ENCODE data around the gene RRP1B.

RRP1B gene

DNA sequence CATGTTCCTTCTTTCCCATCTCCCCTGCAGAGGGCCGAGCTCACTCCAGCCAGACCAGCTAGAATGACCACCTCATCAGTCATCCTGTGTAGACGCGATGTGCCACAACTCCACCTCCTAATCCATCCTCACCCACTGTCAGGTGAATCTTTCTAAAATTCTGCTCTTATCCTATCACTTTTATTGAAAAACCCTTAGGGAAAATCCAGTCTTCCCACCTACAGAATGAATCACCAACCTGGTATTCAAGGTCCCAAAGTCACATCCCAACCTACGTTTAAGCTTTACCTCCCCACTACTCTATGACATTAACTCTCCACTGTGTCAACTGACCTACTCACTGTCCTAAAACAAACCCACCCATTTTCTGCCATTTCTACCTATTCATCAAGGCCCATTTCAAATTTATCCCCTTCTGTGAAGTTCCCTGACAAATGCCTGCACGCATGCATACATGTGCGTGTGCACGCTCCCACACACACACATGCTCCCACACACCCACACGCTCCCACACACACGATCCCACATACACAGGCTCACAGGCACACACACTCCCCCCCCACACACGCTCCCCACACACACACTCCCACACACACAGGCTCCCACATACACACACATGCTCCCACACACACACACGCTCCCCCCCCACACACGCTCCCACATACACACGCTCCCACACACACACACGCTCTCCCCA lies 27.8 kb upstream of the RRP1B start:
- no peak overlapping the region for H3K4me3 ChIP-seq (ENCODE audit: low read depth, low read length)
- no peak for DNase-seq (ENCODE audit: low read depth)
- TF ChIP-seq, protein P1, sequence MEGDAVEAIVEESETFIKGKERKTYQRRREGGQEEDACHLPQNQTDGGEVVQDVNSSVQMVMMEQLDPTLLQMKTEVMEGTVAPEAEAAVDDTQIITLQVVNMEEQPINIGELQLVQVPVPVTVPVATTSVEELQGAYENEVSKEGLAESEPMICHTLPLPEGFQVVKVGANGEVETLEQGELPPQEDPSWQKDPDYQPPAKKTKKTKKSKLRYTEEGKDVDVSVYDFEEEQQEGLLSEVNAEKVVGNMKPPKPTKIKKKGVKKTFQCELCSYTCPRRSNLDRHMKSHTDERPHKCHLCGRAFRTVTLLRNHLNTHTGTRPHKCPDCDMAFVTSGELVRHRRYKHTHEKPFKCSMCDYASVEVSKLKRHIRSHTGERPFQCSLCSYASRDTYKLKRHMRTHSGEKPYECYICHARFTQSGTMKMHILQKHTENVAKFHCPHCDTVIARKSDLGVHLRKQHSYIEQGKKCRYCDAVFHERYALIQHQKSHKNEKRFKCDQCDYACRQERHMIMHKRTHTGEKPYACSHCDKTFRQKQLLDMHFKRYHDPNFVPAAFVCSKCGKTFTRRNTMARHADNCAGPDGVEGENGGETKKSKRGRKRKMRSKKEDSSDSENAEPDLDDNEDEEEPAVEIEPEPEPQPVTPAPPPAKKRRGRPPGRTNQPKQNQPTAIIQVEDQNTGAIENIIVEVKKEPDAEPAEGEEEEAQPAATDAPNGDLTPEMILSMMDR (IDR thresholded peaks at IDR 0.05; ENCODE audit: low read depth, low read length, missing control alignments): no peak

DNA sequence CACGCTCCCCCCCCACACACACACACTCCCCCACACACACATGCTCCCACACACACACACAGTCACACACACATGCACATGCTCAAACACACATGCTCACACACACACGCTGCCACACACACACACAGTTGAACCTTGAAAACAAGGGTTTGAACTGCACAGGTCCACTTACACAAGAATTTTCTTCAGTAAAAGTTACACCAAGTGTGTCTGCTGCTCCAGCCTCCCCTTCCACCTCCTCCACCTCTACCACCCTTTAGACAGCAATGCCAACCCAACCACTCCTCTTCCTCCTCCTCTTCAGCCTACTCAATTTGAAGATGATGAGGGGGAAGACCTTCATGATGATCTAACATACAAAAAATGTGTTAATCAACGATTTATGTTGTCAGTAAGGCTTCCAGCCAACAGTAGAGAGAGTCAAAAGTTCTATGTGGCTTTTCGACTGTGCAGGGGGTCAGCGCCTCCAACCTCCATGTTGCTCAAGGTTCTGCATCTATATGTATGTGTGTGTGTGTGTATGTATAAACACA lies 26.9 kb upstream of the RRP1B start:
- DNase-seq (ENCODE audit: low read depth): no peak
- H3K4me3 ChIP-seq (ENCODE audit: low read depth, low read length): no peak overlapping the region
- TF ChIP-seq, protein P1 (IDR thresholded peaks at IDR 0.05; ENCODE audit: low read depth, low read length, missing control alignments): no peak

DNA sequence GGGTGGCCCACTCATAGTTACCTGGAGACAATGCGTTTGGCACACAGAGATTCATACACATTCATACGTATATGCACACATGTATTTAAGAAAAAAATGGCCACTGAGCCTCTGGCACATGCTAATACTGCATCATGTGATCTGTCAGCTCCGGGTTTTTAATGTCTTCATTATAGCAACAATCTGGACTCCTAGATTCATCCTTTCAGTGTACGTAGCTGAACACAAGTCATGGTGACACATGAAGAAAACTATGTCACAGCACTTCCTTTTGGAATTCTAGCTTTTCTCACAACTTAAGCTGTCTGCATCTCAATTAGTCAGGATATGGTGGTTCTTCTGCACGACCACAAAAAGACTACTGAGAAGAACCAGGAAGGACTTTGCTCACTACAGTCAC lies 24.7 kb upstream of the RRP1B start:
- no peak for DNase-seq (ENCODE audit: low read depth)
- TF ChIP-seq, protein P1 (IDR thresholded peaks at IDR 0.05; ENCODE audit: low read depth, low read length, missing control alignments): no peak
- H3K4me3 ChIP-seq (ENCODE audit: low read depth, low read length): no peak overlapping the region

DNA sequence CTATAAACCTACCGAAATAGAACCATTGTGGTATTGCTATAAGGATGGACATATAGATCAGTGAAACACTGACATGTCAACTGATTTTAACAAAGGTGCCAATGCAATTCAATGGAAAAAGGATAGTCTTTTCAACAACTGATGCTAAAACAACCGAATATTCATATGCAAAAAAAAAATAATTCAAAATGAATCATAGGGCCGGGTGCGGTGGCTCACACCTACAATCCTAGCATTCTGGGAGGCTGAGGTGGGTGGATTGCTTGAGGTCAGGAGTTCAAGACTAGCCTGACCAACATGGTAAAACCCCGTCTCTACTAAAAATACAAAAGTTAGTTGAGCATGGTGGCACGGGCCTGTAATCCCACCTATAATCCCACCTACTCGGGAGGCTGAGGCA lies 23.9 kb upstream of the RRP1B start:
- no peak overlapping the region for H3K4me3 ChIP-seq (ENCODE audit: low read depth, low read length)
- TF ChIP-seq, protein P1 (IDR thresholded peaks at IDR 0.05; ENCODE audit: low read depth, low read length, missing control alignments): no peak
- no peak for DNase-seq (ENCODE audit: low read depth)

DNA sequence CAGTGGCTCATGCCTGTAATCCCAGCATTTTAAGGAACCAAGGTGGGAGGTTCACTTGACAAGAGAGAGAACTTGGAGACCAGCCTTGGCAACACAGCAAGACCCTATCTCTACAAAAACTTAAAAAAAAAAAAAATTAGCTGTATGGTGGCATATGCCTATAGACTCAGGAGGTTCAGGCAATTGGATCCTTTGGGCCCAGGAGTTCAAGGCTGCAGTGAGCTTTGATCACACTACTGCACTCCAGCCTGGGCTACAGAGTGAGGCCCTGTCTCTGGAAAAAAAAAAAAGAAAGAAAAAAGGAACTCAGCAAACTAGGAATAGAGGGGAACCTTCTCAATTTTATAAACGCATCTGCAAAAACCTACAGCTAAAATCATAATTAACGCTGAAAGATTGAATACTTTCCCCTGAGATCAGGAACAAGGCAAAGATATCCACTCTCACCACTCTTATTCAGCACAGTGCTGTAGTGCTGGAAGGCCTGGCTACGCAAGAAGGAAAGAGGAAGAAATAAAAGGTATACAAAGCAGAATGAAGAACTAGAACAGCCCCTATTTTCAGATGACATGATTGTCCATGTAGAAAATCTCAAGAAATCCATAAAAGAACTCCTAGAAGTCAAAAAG lies 21.7 kb upstream of the RRP1B start:
- TF ChIP-seq, protein P1 (IDR thresholded peaks at IDR 0.05; ENCODE audit: low read depth, low read length, missing control alignments): no peak
- no peak overlapping the region for H3K4me3 ChIP-seq (ENCODE audit: low read depth, low read length)
- no peak for DNase-seq (ENCODE audit: low read depth)

DNA sequence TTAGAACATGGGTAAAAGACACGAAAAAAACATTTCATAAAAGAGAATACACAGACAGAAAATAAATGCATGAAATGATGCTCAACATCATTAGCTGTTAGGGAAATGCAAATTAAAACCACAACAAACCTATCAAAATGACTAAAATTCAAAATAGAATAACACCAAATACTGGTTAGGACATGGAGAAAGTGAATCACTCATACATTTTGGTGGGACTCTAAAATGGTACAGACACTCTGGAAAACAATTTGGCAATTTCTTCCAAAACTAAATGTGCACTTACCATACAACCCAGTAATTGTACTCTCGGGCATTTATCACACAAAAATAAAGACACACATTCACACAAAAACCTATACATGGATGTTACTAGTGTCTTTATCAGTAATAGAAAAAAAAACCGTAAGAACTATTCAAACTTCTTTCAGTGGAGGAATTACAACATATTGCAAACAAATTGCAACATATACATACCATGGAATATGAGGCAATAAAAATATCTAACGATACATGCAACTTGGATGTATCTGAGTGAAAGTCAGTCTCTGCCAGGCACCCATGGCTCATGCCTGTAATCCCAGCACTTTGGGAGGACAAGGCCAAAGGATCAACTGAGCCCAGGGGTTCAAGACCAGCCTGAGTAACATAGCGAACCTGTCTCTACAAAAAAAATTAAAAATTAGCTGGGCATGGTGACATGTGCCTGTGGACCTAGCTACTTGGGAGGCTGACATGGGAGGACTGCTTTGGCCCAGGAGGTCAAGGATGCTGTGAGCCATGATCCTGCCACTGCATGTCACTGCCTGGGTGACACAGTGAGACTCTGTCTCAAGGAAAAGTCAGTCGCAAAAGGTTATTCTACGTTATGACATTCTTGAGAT lies 19.6 kb upstream of the RRP1B start:
- TF ChIP-seq, protein P1 (IDR thresholded peaks at IDR 0.05; ENCODE audit: low read depth, low read length, missing control alignments): no peak
- DNase-seq (ENCODE audit: low read depth): no peak
- H3K4me3 ChIP-seq (ENCODE audit: low read depth, low read length): no peak overlapping the region

Measured in GM12864 (cell line).